Subcutaneous abdominal adipose tissue (tissue), 5 donors: ENCODE data around the gene AGO1.
A peak's percentile ranks its signal among the peaks of the same experiment; 100 is the strongest.

ENCODE experiments used
- H3K27ac ChIP-seq: one replicate; pipeline ENCODE4 v1.7.0; 2013; ENCODE audit warnings: low read depth, mild to moderate bottlenecking, inconsistent platforms, low read length, moderate library complexity
- H3K27me3 ChIP-seq, 5 donors: one replicate each; pipeline ENCODE4 v1.7.0; 2013; ENCODE audit warnings: low read length in 5 of 5, inconsistent platforms in 1 of 5; ENCODE audit not compliant: control insufficient read depth in 5 of 5, insufficient read depth in 4 of 5
- H3K36me3 ChIP-seq, 5 donors: one replicate each; pipeline ENCODE4 v1.7.0; 2013; ENCODE audit warnings: low read length in 5 of 5; ENCODE audit not compliant: control insufficient read depth in 5 of 5, insufficient read depth in 5 of 5
- H3K4me1 ChIP-seq, 5 donors: one replicate each; pipeline ENCODE4 v1.7.0; 2013; ENCODE audit warnings: low read length in 5 of 5, mild to moderate bottlenecking in 3 of 5, moderate library complexity in 1 of 5; ENCODE audit not compliant: control insufficient read depth in 5 of 5, insufficient read depth in 5 of 5
- H3K4me3 ChIP-seq, 5 donors: one replicate each; pipeline ENCODE4 v1.7.0; 2013; ENCODE audit warnings: low read length in 5 of 5, low read depth in 1 of 5
- H3K9ac ChIP-seq, 5 donors: one replicate each; pipeline ENCODE4 v1.7.0; 2013; ENCODE audit warnings: low read length in 5 of 5, mild to moderate bottlenecking in 4 of 5, moderate library complexity in 3 of 5
- H3K9me3 ChIP-seq, 5 donors: one replicate each; pipeline ENCODE4 v1.7.0; 2013; ENCODE audit warnings: low read length in 5 of 5; ENCODE audit not compliant: control insufficient read depth in 5 of 5
- donor health status: healthy.
- donor health status: healthy.
- donor health status: healthy.
- donor health status: healthy.
- donor health status: healthy.

AGO1 gene

GRCh38 chr1:35882945-35883634, at the start of gene AGO1:
TSS of gene AGO1 (plus strand) at chr1:35883209. CDS start at chr1:35883422, 213 bp downstream.
- peak within 1 kb of the TSS; percentile 66 to 97 (median 90) for H3K9ac ChIP-seq
- no peaks in the 10 kb centered on the region for H3K36me3 ChIP-seq
- peaks cover 2 to 33% (median 24%) of the 10 kb centered on the region in 5 donors for H3K4me1 ChIP-seq
- peak within 1 kb of the TSS; percentile 61 for H3K27ac ChIP-seq
- no peaks in the 10 kb centered on the region for H3K27me3 ChIP-seq
- H3K9me3 ChIP-seq, result no peaks in the 10 kb centered on the region
- H3K4me3 ChIP-seq, result peak within 1 kb of the TSS; percentile 92 to 100 (median 99)

- Histone ChIP-seq H3K4me1 (no peaks in the 10 kb centered on the region), H3K9ac (no peak overlapping the region), H3K27me3 (no peaks in the 10 kb centered on the region), H3K27ac (no peak overlapping the region), H3K9me3 (no peaks in the 10 kb centered on the region), H3K36me3 (peaks cover 35 to 77% (median 63%) of the 10 kb centered on the region in 5 donors), H3K4me3 (no peak overlapping the region)
Observed at GRCh38 chr1:35833395-35833794, 49.6 kb upstream of the AGO1 start.

GRCh38 chr1:35834218-35834617, 48.8 kb upstream of the AGO1 start:
- no peaks in the 10 kb centered on the region for H3K4me1 ChIP-seq
- peaks cover 33 to 74% (median 55%) of the 10 kb centered on the region in 5 donors for H3K36me3 ChIP-seq
- H3K27me3 ChIP-seq, result no peaks in the 10 kb centered on the region
- no peak overlapping the region for H3K4me3 ChIP-seq
- no peak overlapping the region for H3K9ac ChIP-seq
- H3K27ac ChIP-seq, result no peak overlapping the region
- no peaks in the 10 kb centered on the region for H3K9me3 ChIP-seq

GRCh38 chr1:35835398-35835797, 47.6 kb upstream of the AGO1 start:
- Histone ChIP-seq H3K9ac (no peak overlapping the region), H3K4me3 (no peak overlapping the region), H3K9me3 (no peaks in the 10 kb centered on the region), H3K27ac (no peak overlapping the region), H3K36me3 (peaks cover 37 to 81% (median 55%) of the 10 kb centered on the region in 5 donors), H3K27me3 (no peaks in the 10 kb centered on the region), H3K4me1 (no peaks in the 10 kb centered on the region)

GRCh38 chr1:35836734-35837133, 46.3 kb upstream of the AGO1 start:
- H3K4me1 ChIP-seq, result no peaks in the 10 kb centered on the region
- H3K27me3 ChIP-seq, result no peaks in the 10 kb centered on the region
- no peak overlapping the region for H3K27ac ChIP-seq
- no peaks in the 10 kb centered on the region for H3K9me3 ChIP-seq
- H3K9ac ChIP-seq, result no peak overlapping the region
- H3K4me3 ChIP-seq, result no peak overlapping the region
- H3K36me3 ChIP-seq, result peaks cover 35 to 82% (median 59%) of the 10 kb centered on the region in 5 donors

- Histone ChIP-seq H3K27me3 (no peaks in the 10 kb centered on the region), H3K36me3 (peaks cover 24 to 83% (median 62%) of the 10 kb centered on the region in 5 donors), H3K9ac (no peak overlapping the region), H3K4me3 (no peak overlapping the region), H3K27ac (no peak overlapping the region), H3K4me1 (no peaks in the 10 kb centered on the region), H3K9me3 (no peaks in the 10 kb centered on the region)
Observed at GRCh38 chr1:35838693-35839245, 44.2 kb upstream of the AGO1 start.

- H3K36me3 ChIP-seq, result peaks cover 4 to 49% (median 41%) of the 10 kb centered on the region in 5 donors
- H3K9ac ChIP-seq, result no peak overlapping the region
- H3K27ac ChIP-seq, result no peak overlapping the region
- no peaks in the 10 kb centered on the region for H3K27me3 ChIP-seq
- H3K9me3 ChIP-seq, result no peaks in the 10 kb centered on the region
- H3K4me1 ChIP-seq, result no peaks in the 10 kb centered on the region
- H3K4me3 ChIP-seq, result no peak overlapping the region
Observed at GRCh38 chr1:35844826-35845225, 38.2 kb upstream of the AGO1 start.

GRCh38 chr1:35845766-35846165, 37.2 kb upstream of the AGO1 start:
- H3K27me3 ChIP-seq, result no peaks in the 10 kb centered on the region
- no peak overlapping the region for H3K9ac ChIP-seq
- H3K4me1 ChIP-seq, result peaks cover 0 to 1% (median under 1%) of the 10 kb centered on the region in 5 donors
- no peak overlapping the region for H3K27ac ChIP-seq
- no peak overlapping the region for H3K4me3 ChIP-seq
- peaks cover 7 to 46% (median 44%) of the 10 kb centered on the region in 5 donors for H3K36me3 ChIP-seq
- no peaks in the 10 kb centered on the region for H3K9me3 ChIP-seq

GRCh38 chr1:35847935-35848565, 35.0 kb upstream of the AGO1 start:
- H3K9ac ChIP-seq, result no peak overlapping the region
- H3K27ac ChIP-seq, result no peak overlapping the region
- H3K4me3 ChIP-seq, result no peak overlapping the region
- peaks cover 0 to 16% (median 15%) of the 10 kb centered on the region in 5 donors for H3K4me1 ChIP-seq
- no peaks in the 10 kb centered on the region for H3K9me3 ChIP-seq
- peaks cover 10 to 42% (median 31%) of the 10 kb centered on the region in 5 donors for H3K36me3 ChIP-seq
- H3K27me3 ChIP-seq, result no peaks in the 10 kb centered on the region

GRCh38 chr1:35850051-35850450, 33.0 kb upstream of the AGO1 start:
- Histone ChIP-seq H3K36me3 (peaks cover 25 to 51% (median 39%) of the 10 kb centered on the region in 5 donors), H3K9ac (no peak overlapping the region), H3K4me1 (peaks cover 0 to 16% (median 15%) of the 10 kb centered on the region in 5 donors), H3K4me3 (no peak overlapping the region), H3K27me3 (no peaks in the 10 kb centered on the region), H3K27ac (no peak overlapping the region), H3K9me3 (no peaks in the 10 kb centered on the region)
